Mesendoderm (in vitro differentiated cells): Measurements from ENCODE around the gene RRP9.

Experiments used
- DNase-seq: peaks from one replicate; pipeline ENCODE4 v3.0.0; 2013
- H2AK5ac ChIP-seq: 2 replicates; pipeline ENCODE4 v1.6.1; 2013; ENCODE audit warnings: low read length, inconsistent platforms
- H2BK120ac ChIP-seq: 2 replicates; pipeline ENCODE4 v1.6.1; 2013; ENCODE audit warnings: low read depth, mild to moderate bottlenecking, low read length, moderate library complexity, mixed read lengths
- H2BK15ac ChIP-seq: replicated peaks from 2 replicates; pipeline ENCODE4 v1.6.1; 2013; ENCODE audit warnings: low read depth, mild to moderate bottlenecking, moderate library complexity
- H2BK5ac ChIP-seq: 2 replicates; pipeline ENCODE4 v1.6.1; 2013; ENCODE audit warnings: low read length, inconsistent platforms
- H3K18ac ChIP-seq: 2 replicates; pipeline ENCODE4 v1.6.1; 2013; ENCODE audit warnings: mild to moderate bottlenecking, low read length, mixed read lengths
- H3K23ac ChIP-seq: one replicate; pipeline ENCODE4 v1.6.1; 2013; ENCODE audit warnings: low read length
- H3K27ac ChIP-seq: 2 replicates; pipeline ENCODE4 v1.5.1; 2013; ENCODE audit warnings: low read depth, mild to moderate bottlenecking, inconsistent platforms, low read length, moderate library complexity
- H3K27me3 ChIP-seq: 2 replicates; pipeline ENCODE4 v1.6.1; 2013; ENCODE audit warnings: low read length, control low read depth, mild to moderate bottlenecking, inconsistent platforms; ENCODE audit not compliant: insufficient read depth, poor library complexity
- H3K36me3 ChIP-seq: 2 replicates; pipeline ENCODE4 v1.6.1; 2013; ENCODE audit warnings: low read length, inconsistent platforms; ENCODE audit not compliant: control insufficient read depth, insufficient read depth
- H3K4ac ChIP-seq: one replicate; pipeline ENCODE4 v1.6.1; 2013; ENCODE audit warnings: low read depth, mild to moderate bottlenecking, low read length, moderate library complexity
- H3K4me1 ChIP-seq: 2 replicates; pipeline ENCODE4 v1.6.1; 2013; ENCODE audit warnings: low read depth, low read length, inconsistent platforms; ENCODE audit not compliant: control insufficient read depth
- H3K4me2 ChIP-seq: 2 replicates; pipeline ENCODE4 v1.6.1; 2013; ENCODE audit warnings: low read length
- H3K4me3 ChIP-seq: 2 replicates; pipeline ENCODE4 v1.5.1; 2013; ENCODE audit warnings: mild to moderate bottlenecking, low read length
- H3K56ac ChIP-seq: one replicate; pipeline ENCODE4 v1.6.1; 2013; ENCODE audit warnings: low read length
- H3K79me1 ChIP-seq: 2 replicates; pipeline ENCODE4 v1.6.1; 2013; ENCODE audit warnings: low read length, inconsistent platforms
- H3K79me2 ChIP-seq: 2 replicates; pipeline ENCODE4 v1.6.1; 2013; ENCODE audit warnings: mild to moderate bottlenecking, low read length; ENCODE audit not compliant: control insufficient read depth, insufficient read depth
- H3K9ac ChIP-seq: 2 replicates; pipeline ENCODE4 v1.6.1; 2013; ENCODE audit warnings: low read length, inconsistent platforms
- H4K5ac ChIP-seq: one replicate; pipeline ENCODE4 v1.6.1; 2013; ENCODE audit warnings: low read length
- H4K8ac ChIP-seq: one replicate; pipeline ENCODE4 v1.6.1; 2013; ENCODE audit warnings: low read depth, mild to moderate bottlenecking, control low read depth, low read length, moderate library complexity
- WGBS: extraction: QIAGEN DNeasy Blood & Tissue Kit; methylation state at CpG from one replicate; pipeline ENCODE4 v1.1.7; 2013; ENCODE audit warnings: low lambda C conversion rate, missing lambda C conversion rate; ENCODE audit not compliant: insufficient coverage; ENCODE audit errors: extremely low coverage; 5-methylcytosine and 5-hydroxymethylcytosine counted together

The RRP9 gene

DNA sequence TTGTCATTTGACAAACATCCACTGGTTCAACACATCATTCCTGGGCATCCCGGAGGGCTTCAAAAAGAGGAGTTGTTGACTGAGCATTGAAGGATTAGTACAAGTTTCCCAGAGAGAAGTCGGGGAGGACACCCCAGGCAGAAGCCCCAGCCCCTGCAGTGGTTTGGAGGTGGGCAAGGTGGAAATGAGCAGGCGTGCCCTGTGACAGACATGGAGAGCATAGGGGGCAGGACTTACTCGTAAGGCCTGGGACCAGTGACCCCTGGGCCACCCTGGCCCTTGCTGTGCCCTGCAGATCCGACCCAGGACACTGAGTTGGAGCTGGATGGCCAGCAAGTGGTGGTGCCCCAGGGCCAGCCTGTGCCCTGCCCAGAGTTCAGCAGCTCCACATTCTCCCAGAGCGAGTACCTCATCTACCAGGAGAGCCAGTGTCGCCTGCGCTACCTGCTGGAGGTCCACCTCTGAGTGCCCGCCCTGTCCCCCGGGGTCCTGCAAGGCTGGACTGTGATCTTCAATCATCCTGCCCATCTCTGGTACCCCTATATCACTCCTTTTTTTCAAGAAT lies 6.4 kb upstream of the RRP9 start:
- H2BK120ac ChIP-seq = no peak overlapping the region
- H3K18ac ChIP-seq = no peak overlapping the region
- H3K23ac ChIP-seq = no peak overlapping the region
- no CpG with 5 or more reads among the region's 10 CpGs for WGBS
- H3K4me3 ChIP-seq = no peak overlapping the region
- H3K4me1 ChIP-seq = no peaks in the 10 kb centered on the region
- DNase-seq = no peak
- no peak overlapping the region for H2BK5ac ChIP-seq
- no peak overlapping the region for H3K4ac ChIP-seq
- H2BK15ac ChIP-seq = no peak overlapping the region
- H3K9ac ChIP-seq = no peak overlapping the region
- H3K79me1 ChIP-seq = no peaks in the 10 kb centered on the region
- no peak overlapping the region for H4K8ac ChIP-seq
- H3K79me2 ChIP-seq = no peaks in the 10 kb centered on the region
- H2AK5ac ChIP-seq = no peak overlapping the region
- H4K5ac ChIP-seq = no peak overlapping the region
- no peak overlapping the region for H3K4me2 ChIP-seq
- H3K27ac ChIP-seq = no peak overlapping the region
- no peaks in the 10 kb centered on the region for H3K36me3 ChIP-seq
- H3K27me3 ChIP-seq = peaks cover 1% of the 10 kb centered on the region
- no peak overlapping the region for H3K56ac ChIP-seq

DNA sequence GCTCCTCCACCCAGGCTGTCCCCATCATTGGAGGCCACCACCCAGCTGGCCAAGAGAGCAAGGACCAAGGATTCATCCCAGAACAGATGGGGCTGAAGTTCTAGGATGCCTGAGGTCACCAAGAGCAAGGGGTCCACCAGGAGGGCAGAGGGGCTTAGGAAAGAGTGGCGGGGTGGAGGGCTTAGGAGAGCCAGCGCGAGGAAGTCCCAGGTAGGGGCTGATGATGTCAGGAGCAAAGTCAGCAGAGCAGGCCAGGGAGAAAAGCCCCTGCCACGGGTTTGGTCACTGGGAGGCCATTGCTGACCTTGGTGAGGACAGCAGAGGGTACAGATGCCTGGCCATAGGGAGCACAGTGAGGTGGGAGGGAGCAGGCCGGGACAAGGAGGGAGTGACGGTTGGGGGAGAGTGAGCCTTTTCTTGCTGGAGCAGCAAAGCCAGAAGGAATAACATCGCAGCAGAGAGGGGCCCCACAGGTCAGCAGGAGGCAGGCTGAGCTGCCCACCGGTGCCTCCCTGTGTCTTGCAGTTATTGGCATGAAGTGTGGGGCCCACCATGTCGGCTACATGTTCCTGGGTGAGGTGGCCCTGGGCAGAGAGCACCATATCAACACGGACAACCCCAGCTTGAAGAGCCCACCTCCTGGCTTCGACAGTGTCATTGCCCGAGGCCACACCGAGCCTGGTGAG lies 5.7 kb upstream of the RRP9 start:
- Histone ChIP-seq H2BK120ac (no peak overlapping the region), H3K4me1 (peaks cover 2% of the 10 kb centered on the region), H3K9ac (no peak overlapping the region), H3K27me3 (no peaks in the 10 kb centered on the region), H4K8ac (no peak overlapping the region), H3K36me3 (no peaks in the 10 kb centered on the region), H3K56ac (no peak overlapping the region), H2AK5ac (no peak overlapping the region), H3K27ac (no peak overlapping the region), H2BK15ac (no peak overlapping the region), H3K4ac (no peak overlapping the region), H3K79me1 (no peaks in the 10 kb centered on the region), H3K4me2 (no peak overlapping the region), H3K4me3 (no peak overlapping the region), H2BK5ac (no peak overlapping the region), H3K18ac (no peak overlapping the region), H3K79me2 (no peaks in the 10 kb centered on the region), H3K23ac (no peak overlapping the region), H4K5ac (no peak overlapping the region)
- no peak for DNase-seq
- no CpG with 5 or more reads among the region's 13 CpGs for WGBS

- Histone ChIP-seq H3K4me1 (peaks cover 2% of the 10 kb centered on the region), H3K9ac (no peak overlapping the region), H3K27me3 (no peaks in the 10 kb centered on the region), H2AK5ac (no peak overlapping the region), H3K79me1 (no peaks in the 10 kb centered on the region), H3K56ac (no peak overlapping the region), H3K4me2 (no peak overlapping the region), H4K5ac (no peak overlapping the region), H4K8ac (no peak overlapping the region), H3K23ac (no peak overlapping the region), H3K79me2 (no peaks in the 10 kb centered on the region), H2BK120ac (no peak overlapping the region), H2BK5ac (no peak overlapping the region), H3K27ac (no peak overlapping the region), H3K18ac (no peak overlapping the region), H3K36me3 (no peaks in the 10 kb centered on the region), H3K4ac (no peak overlapping the region), H2BK15ac (no peak overlapping the region), H3K4me3 (no peak overlapping the region)
- no CpG with 5 or more reads among the region's 4 CpGs for WGBS
- no peak for DNase-seq
Measured at GRCh38 chr3:51946796-51947195, 5.1 kb upstream of the RRP9 start.

DNA sequence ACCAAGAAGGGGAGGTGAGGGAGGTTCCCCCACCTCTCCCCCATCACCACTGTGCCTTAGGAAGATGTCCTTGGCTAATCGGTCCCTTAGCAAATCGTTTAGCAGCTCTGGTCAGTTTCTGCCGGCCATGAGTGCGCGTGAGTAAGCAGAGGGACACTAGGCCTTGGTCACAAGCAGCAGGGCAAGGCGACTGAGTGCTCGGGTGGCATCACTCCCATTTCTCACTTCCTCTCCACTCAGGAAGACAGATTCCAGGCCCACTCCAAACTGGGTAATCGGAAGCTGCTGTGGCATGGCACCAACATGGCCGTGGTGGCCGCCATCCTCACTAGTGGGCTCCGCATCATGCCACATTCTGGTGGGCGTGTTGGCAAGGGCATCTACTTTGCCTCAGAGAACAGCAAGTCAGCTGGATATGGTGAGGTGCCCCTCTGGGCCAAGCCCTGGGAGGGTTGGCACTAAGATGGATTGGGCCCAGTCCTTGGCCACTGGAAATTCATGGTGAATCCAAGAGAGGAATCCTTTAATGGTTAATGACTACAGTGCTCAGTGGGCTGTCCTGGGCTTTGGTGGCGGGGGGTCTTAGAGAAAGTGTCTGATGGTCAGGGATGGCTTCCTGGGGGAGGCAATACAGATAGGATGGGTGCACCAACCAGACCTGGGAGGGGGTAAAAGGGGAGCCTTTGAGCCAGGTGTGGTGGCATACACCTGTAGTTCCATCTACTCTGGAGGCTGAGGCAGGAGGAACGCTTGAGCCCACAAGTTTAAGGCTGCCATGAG lies 4.4 kb upstream of the RRP9 start:
- Histone ChIP-seq H3K27ac (no peak overlapping the region), H3K27me3 (no peaks in the 10 kb centered on the region), H3K4ac (no peak overlapping the region), H3K4me3 (no peak overlapping the region), H3K4me1 (peaks cover 2% of the 10 kb centered on the region), H3K9ac (no peak overlapping the region), H3K79me2 (peaks cover 5% of the 10 kb centered on the region), H4K8ac (no peak overlapping the region), H2BK15ac (no peak overlapping the region), H3K23ac (no peak overlapping the region), H3K4me2 (no peak overlapping the region), H3K18ac (no peak overlapping the region), H4K5ac (no peak overlapping the region), H3K56ac (no peak overlapping the region), H2BK120ac (no peak overlapping the region), H2AK5ac (no peak overlapping the region), H3K36me3 (no peaks in the 10 kb centered on the region), H3K79me1 (peaks cover under 1% of the 10 kb centered on the region), H2BK5ac (no peak overlapping the region)
- no CpG with 5 or more reads among the region's 14 CpGs for WGBS
- no peak for DNase-seq

DNA sequence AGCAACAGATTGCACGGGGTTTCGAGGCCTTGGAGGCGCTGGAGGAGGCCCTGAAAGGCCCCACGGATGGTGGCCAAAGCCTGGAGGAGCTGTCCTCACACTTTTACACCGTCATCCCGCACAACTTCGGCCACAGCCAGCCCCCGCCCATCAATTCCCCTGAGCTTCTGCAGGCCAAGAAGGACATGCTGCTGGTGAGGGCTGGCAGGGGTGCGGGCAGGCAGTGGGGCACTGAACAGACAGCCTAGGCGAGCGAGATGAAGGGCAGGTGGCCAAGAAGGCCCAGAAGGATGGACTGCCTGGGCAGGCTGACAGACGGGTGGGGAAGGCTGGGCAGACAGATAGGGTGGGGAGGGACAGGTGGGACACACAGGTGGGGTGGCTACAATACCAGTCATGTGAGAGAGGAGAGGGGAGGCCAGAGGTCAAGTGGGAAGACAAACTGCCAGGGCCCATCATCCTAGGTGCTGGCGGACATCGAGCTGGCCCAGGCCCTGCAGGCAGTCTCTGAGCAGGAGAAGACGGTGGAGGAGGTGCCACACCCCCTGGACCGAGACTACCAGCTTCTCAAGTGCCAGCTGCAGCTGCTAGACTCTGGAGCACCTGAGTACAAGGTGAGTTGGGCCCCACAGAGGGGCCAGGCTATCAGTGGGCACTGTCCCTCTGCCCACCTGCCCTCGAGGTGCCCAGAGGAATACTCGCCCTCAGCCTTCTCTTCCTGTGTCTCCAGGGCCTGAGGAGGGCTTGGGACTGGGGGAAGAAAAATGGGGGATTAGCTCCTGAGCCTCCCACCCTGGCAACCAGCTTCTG lies 3.5 kb upstream of the RRP9 start:
- no peak for DNase-seq
- H4K5ac ChIP-seq = no peak overlapping the region
- no peak overlapping the region for H2BK120ac ChIP-seq
- H3K56ac ChIP-seq = no peak overlapping the region
- no peak overlapping the region for H3K23ac ChIP-seq
- H3K27ac ChIP-seq = no peak overlapping the region
- no peak overlapping the region for H2AK5ac ChIP-seq
- WGBS = no CpG with 5 or more reads among the region's 18 CpGs
- H3K79me2 ChIP-seq = peaks cover 13% of the 10 kb centered on the region
- no peak overlapping the region for H2BK5ac ChIP-seq
- no peak overlapping the region for H3K4ac ChIP-seq
- peaks cover 4% of the 10 kb centered on the region for H3K4me1 ChIP-seq
- H3K18ac ChIP-seq = no peak overlapping the region
- H3K9ac ChIP-seq = no peak overlapping the region
- H3K27me3 ChIP-seq = no peaks in the 10 kb centered on the region
- no peaks in the 10 kb centered on the region for H3K36me3 ChIP-seq
- no peak overlapping the region for H3K4me2 ChIP-seq
- H4K8ac ChIP-seq = no peak overlapping the region
- H2BK15ac ChIP-seq = no peak overlapping the region
- H3K4me3 ChIP-seq = no peak overlapping the region
- peaks cover 5% of the 10 kb centered on the region for H3K79me1 ChIP-seq
